ENCODE results near the gene SORCS1.

- TF ChIP-seq DPF2 (CRISPR knock-in tag; IDR thresholded peaks at IDR 0.05; ENCODE audit: borderline replicate concordance, low read depth), result no peak
- TF ChIP-seq RFX1 (IDR thresholded peaks at IDR 0.05), result no peak
- no peak for TF ChIP-seq AGO1 (IDR thresholded peaks at IDR 0.05; ENCODE audit: low read depth, low read length, poor library complexity, severe bottlenecking)
- TF ChIP-seq ZNF558 (CRISPR knock-in tag; IDR thresholded peaks at IDR 0.05; ENCODE audit: borderline replicate concordance), result no peak
- TF ChIP-seq CTCF (CRISPR knock-in tag; IDR thresholded peaks at IDR 0.05), result no peak
- TF ChIP-seq PATZ1 (CRISPR knock-in tag; IDR thresholded peaks at IDR 0.05), result no peak
- no peak for TF ChIP-seq CEBPB (IDR thresholded peaks at IDR 0.05; ENCODE audit: borderline replicate concordance, low read depth, low read length)
- TF ChIP-seq EZH2 (conservative IDR thresholded peaks at IDR 0.05; ENCODE audit: low read depth, low read length), result no peak
Observed at GRCh38 chr10:106576534-106576933, 588.0 kb downstream of the SORCS1 start.

Data from HepG2 (cell line).